ENCODE data around the gene ERMP1.

GRCh38 chr9:5846501-5846921 lies 13.6 kb upstream of the ERMP1 start:
- TF ChIP-seq, protein P1, sequence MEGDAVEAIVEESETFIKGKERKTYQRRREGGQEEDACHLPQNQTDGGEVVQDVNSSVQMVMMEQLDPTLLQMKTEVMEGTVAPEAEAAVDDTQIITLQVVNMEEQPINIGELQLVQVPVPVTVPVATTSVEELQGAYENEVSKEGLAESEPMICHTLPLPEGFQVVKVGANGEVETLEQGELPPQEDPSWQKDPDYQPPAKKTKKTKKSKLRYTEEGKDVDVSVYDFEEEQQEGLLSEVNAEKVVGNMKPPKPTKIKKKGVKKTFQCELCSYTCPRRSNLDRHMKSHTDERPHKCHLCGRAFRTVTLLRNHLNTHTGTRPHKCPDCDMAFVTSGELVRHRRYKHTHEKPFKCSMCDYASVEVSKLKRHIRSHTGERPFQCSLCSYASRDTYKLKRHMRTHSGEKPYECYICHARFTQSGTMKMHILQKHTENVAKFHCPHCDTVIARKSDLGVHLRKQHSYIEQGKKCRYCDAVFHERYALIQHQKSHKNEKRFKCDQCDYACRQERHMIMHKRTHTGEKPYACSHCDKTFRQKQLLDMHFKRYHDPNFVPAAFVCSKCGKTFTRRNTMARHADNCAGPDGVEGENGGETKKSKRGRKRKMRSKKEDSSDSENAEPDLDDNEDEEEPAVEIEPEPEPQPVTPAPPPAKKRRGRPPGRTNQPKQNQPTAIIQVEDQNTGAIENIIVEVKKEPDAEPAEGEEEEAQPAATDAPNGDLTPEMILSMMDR (IDR thresholded peaks at IDR 0.05; ENCODE audit: low read depth, low read length), result no peak
- TF ChIP-seq POLR2A (IDR thresholded peaks at IDR 0.05; ENCODE audit: extremely low read depth, insufficient read length) (no peak), MAX (IDR thresholded peaks at IDR 0.05; ENCODE audit: low read depth, low read length) (no peak)
